C4-2B (cell line): ENCODE data around the gene LTBP1.

Experiments
- CTCF ChIP-seq: fragments of 450-650 bp; conservative IDR thresholded peaks from 2 replicates; pipeline ENCODE4 v1.5.1; 2017; ENCODE audit warnings: mild to moderate bottlenecking
- ZFX ChIP-seq: fragments of 450-650 bp; IDR thresholded peaks from 2 replicates; pipeline ENCODE4 v1.6.1; 2017

- TF ChIP-seq CTCF: no peak
- TF ChIP-seq ZFX: no peak
Measured at GRCh38 chr2:33056170-33056569, 109.4 kb downstream of the LTBP1 start.
